GM20000 (cell line): Measurements from ENCODE around the gene FAM241B.

Experiments
- DNase-seq: peaks from one replicate; pipeline ENCODE4 v3.0.0; 2012; ENCODE audit warnings: low spot score
- CTCF ChIP-seq: IDR thresholded peaks from 2 replicates; pipeline ENCODE4 v1.5.1; 2012; ENCODE audit warnings: mild to moderate bottlenecking, control low read depth; ENCODE audit errors: extremely low read depth, missing control alignments

Gene FAM241B

DNA sequence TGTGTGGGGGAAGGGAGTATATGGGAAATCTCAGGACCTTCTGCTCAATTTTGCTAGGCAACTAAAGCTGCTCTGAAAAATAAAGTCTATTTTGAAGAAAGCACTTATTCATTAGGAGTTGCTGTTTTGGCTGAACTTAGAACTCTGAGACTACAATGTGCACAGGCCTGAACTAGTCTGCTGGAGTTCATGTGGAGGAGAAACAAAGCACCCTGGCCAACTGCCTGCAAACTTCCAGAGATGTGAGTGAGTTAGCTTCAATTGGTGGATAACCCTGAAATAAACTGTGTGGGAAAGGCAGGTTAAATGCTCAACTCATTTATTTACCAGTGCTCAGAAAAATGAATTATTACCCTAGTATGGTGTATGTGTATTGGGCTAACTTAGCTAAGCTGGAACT lies 17.3 kb upstream of the FAM241B start:
- no peak for DNase-seq
- no peak for TF ChIP-seq CTCF

GRCh38 chr10:69614130-69614529 lies 15.9 kb upstream of the FAM241B start:
- no peak for TF ChIP-seq CTCF
- no peak for DNase-seq

GRCh38 chr10:69616358-69616757 lies 13.7 kb upstream of the FAM241B start:
- no peak for DNase-seq
- TF ChIP-seq CTCF: no peak

DNA sequence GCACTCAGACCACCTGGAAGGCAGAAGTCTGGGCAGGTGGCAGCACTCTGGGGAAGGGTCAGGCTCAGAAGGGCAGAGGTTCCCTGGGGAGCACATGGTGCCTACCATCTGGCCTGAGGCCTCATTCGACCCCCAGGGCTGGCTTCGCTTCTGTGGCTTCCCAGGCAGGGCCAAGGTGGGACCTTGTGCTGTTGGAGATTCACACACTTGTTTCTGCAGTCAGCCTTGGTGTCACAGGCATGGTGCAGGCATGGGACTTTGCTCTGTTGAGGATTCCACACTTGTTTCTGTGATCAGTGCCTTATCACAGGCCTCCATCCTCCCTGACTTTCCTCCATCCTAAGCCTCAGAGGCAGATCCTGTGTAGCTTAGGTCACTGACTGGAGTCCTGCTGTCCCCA lies 11.3 kb upstream of the FAM241B start:
- no peak for DNase-seq
- no peak for TF ChIP-seq CTCF

DNA sequence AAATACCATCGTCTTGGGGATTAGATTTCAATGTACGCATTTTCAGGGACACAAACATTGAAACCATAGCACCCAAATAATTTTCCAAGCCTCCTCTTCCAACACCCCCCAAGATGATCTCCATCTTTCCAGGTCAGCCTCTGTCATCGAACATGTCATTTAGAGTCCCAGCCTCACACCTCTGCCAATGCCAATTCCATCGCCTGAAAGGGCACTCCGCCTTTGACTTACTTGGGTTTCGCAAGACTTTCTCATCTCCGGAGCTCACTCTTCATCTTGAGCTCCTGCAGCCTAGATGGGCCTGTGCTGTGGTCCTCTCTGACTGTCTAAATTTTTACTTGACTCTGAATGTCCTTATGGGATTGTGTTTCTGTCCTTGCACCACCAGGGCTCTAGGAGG lies 10.4 kb upstream of the FAM241B start:
- no peak for TF ChIP-seq CTCF
- no peak for DNase-seq

DNA sequence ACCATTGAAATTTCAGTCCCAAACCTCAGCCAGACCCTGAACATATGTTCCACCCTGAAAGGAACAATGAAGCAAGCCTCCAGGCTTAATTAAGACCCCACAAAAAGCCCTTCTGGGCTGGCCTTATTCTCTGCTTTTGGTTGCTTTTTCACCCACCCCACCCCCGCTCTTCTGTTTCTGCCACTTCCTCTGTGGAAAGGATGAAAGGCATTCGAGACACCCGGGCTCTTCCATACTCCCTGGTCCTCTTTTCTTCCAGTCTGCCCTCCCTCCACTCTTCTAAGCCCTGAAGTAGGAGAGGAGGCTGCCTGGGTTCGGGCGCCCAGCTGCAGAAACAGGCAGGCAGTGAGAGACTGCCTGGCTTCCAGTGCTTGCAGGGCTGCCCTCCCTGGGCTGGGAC lies 9.4 kb upstream of the FAM241B start:
- TF ChIP-seq CTCF: no peak
- no peak for DNase-seq

- no peak for DNase-seq
- no peak for TF ChIP-seq CTCF
These were observed 5.7 kb upstream of the FAM241B start for GRCh38 chr10:69624245-69624786.
